ENCODE measurements around the gene ATF4. TPM values are rescaled to one million over a fixed set of nuclear protein-coding genes. Genes with fewer than 3 reads are reported as not detected.
A peak's percentile ranks its signal among the peaks of the same experiment; 100 is the strongest.

Gene ATF4
- total and polyA plus RNA-seq, 2 of the 13 experiments (the other 11 are each of a cell fraction or from before 2014, with no cell fraction given) = 486 to 1,297 TPM

GRCh38 chr22:39532215-39533073, 12.1 kb downstream of the ATF4 start, which contains the start of gene RPS19BP1 (continued):
- TF ChIP-seq, protein P1, sequence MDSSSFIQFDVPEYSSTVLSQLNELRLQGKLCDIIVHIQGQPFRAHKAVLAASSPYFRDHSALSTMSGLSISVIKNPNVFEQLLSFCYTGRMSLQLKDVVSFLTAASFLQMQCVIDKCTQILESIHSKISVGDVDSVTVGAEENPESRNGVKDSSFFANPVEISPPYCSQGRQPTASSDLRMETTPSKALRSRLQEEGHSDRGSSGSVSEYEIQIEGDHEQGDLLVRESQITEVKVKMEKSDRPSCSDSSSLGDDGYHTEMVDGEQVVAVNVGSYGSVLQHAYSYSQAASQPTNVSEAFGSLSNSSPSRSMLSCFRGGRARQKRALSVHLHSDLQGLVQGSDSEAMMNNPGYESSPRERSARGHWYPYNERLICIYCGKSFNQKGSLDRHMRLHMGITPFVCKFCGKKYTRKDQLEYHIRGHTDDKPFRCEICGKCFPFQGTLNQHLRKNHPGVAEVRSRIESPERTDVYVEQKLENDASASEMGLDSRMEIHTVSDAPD (CRISPR knock-in tag; IDR thresholded peaks at IDR 0.05) = no peak
- TF ChIP-seq ZNF616 (CRISPR knock-in tag; IDR thresholded peaks at IDR 0.05; ENCODE audit: low read depth) = no peak
- TF ChIP-seq ZNF770 (CRISPR knock-in tag; IDR thresholded peaks at IDR 0.05) = no peak
- TF ChIP-seq HCFC1 (IDR thresholded peaks at IDR 0.05; ENCODE audit: low read depth, low read length) = peak; percentile 50; the same call in 1 of the 2 replicates
- TF ChIP-seq REST (IDR thresholded peaks at IDR 0.05; ENCODE audit: borderline replicate concordance in 1 of 2, low read depth in 1 of 2, low read length in 2 of 2) = no peak
- TF ChIP-seq CCDC6 (CRISPR knock-in tag; IDR thresholded peaks at IDR 0.05) = no peak
- TF ChIP-seq SATB2 (CRISPR knock-in tag; IDR thresholded peaks at IDR 0.05) = 0 out of 2 replicates have a peak, but pooled peaks have one; percentile 63
- TF ChIP-seq CSRNP2 (CRISPR knock-in tag; conservative IDR thresholded peaks at IDR 0.05; ENCODE audit: low read depth) = no peak
- TF ChIP-seq CHD2 (IDR thresholded peaks at IDR 0.05; ENCODE audit: low read depth, low read length) = peak; percentile 62; the same call in 1 of the 2 replicates
- TF ChIP-seq, protein P2, sequence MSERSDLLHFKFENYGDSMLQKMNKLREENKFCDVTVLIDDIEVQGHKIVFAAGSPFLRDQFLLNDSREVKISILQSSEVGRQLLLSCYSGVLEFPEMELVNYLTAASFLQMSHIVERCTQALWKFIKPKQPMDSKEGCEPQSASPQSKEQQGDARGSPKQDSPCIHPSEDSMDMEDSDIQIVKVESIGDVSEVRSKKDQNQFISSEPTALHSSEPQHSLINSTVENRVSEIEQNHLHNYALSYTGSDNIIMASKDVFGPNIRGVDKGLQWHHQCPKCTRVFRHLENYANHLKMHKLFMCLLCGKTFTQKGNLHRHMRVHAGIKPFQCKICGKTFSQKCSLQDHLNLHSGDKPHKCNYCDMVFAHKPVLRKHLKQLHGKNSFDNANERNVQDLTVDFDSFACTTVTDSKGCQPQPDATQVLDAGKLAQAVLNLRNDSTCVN (CRISPR knock-in tag; IDR thresholded peaks at IDR 0.05; ENCODE audit: borderline replicate concordance) = no peak
- peak; percentile 74 for TF ChIP-seq AGO2 (optimal IDR thresholded peaks at IDR 0.05; ENCODE audit: low read depth, low read length)
- TF ChIP-seq PPARG (CRISPR knock-in tag; conservative IDR thresholded peaks at IDR 0.05) = 0 out of 2 replicates have a peak, but pooled peaks have one; percentile 39
- no peak for TF ChIP-seq SMAD9 (CRISPR knock-in tag; IDR thresholded peaks at IDR 0.05)
- TF ChIP-seq SCMH1 (CRISPR knock-in tag; IDR thresholded peaks at IDR 0.05; ENCODE audit: borderline replicate concordance) = no peak
- TF ChIP-seq SETDB1 (CRISPR knock-in tag; IDR thresholded peaks at IDR 0.05; ENCODE audit: borderline replicate concordance) = no peak
- 0 out of 2 replicates have a peak, but pooled peaks have one; percentile 66 for TF ChIP-seq ZNF253 (CRISPR knock-in tag; IDR thresholded peaks at IDR 0.05; ENCODE audit: borderline replicate concordance)

All from HepG2 (cell line).